Measurements from ENCODE around the gene KSR2. TPM values are rescaled to one million over a fixed set of nuclear protein-coding genes. Genes with fewer than 3 reads are reported as not detected.

Gene KSR2
- total and polyA plus RNA-seq, 2 donors from 2014 or later = 0.34 to 2.9 TPM

GRCh38 chr12:117921929-117922777 is 46.6 kb downstream of the KSR2 start:
- Histone ChIP-seq H3K27ac (ENCODE audit: low read depth in 2 of 2, low read length in 2 of 2) (no peak overlapping the region), H3K4me3 (ENCODE audit: low read length in 3 of 3) (no peak overlapping the region), H3K27me3 (ENCODE audit: control insufficient read depth, insufficient read depth, low read length) (no peaks in the 10 kb centered on the region), H3K9ac (ENCODE audit: low read length in 3 of 3) (no peak overlapping the region), H3K36me3 (ENCODE audit: control insufficient read depth in 2 of 3, insufficient read depth in 3 of 3, low read length in 3 of 3) (no peaks in the 10 kb centered on the region), H3K9me3 (ENCODE audit: control insufficient read depth in 2 of 3, insufficient read depth in 1 of 3, low read length in 3 of 3) (no peaks in the 10 kb centered on the region), H3K4me1 (ENCODE audit: control insufficient read depth in 2 of 3, insufficient read depth in 2 of 3, low read depth in 1 of 3, low read length in 3 of 3) (no peaks in the 10 kb centered on the region)
- DNase-seq (no peak), FAIRE-seq (no peak)
- intact Hi-C loops (cut with DNase I) = no loop called here
- TF ChIP-seq, protein P1, sequence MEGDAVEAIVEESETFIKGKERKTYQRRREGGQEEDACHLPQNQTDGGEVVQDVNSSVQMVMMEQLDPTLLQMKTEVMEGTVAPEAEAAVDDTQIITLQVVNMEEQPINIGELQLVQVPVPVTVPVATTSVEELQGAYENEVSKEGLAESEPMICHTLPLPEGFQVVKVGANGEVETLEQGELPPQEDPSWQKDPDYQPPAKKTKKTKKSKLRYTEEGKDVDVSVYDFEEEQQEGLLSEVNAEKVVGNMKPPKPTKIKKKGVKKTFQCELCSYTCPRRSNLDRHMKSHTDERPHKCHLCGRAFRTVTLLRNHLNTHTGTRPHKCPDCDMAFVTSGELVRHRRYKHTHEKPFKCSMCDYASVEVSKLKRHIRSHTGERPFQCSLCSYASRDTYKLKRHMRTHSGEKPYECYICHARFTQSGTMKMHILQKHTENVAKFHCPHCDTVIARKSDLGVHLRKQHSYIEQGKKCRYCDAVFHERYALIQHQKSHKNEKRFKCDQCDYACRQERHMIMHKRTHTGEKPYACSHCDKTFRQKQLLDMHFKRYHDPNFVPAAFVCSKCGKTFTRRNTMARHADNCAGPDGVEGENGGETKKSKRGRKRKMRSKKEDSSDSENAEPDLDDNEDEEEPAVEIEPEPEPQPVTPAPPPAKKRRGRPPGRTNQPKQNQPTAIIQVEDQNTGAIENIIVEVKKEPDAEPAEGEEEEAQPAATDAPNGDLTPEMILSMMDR (IDR thresholded peaks at IDR 0.05; ENCODE audit: borderline replicate concordance, extremely low read depth, insufficient read depth) = no peak

DNA sequence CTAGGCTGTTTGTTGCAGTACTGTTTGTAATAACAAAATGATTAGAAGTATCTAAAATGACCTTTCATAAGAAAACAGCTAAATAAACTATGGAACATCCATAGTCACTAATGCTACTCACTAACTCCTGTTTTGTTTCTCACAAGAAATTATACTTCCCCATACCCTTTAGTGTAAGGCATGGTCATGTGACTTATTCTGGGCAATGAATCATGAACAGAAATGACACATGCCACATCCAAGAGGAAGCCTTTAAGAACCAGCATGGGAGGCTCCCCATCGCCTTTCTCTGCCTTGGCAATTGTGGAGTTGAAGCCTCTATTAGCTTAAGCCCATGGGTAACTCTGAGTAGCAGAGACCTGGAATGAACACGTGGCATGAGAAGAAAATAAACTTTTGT is 49.3 kb downstream of the KSR2 start:
- Histone ChIP-seq H3K27me3 (ENCODE audit: control insufficient read depth, insufficient read depth, low read length) (no peaks in the 10 kb centered on the region), H3K4me3 (ENCODE audit: low read length in 3 of 3) (no peak overlapping the region), H3K27ac (ENCODE audit: low read depth in 2 of 2, low read length in 2 of 2) (no peak overlapping the region), H3K36me3 (ENCODE audit: control insufficient read depth in 2 of 3, insufficient read depth in 3 of 3, low read length in 3 of 3) (no peaks in the 10 kb centered on the region), H3K9me3 (ENCODE audit: control insufficient read depth in 2 of 3, insufficient read depth in 1 of 3, low read length in 3 of 3) (no peaks in the 10 kb centered on the region), H3K4me1 (ENCODE audit: control insufficient read depth in 2 of 3, insufficient read depth in 2 of 3, low read depth in 1 of 3, low read length in 3 of 3) (no peaks in the 10 kb centered on the region), H3K9ac (ENCODE audit: low read length in 3 of 3) (no peak overlapping the region)
- FAIRE-seq (no peak), DNase-seq (no peak)
- intact Hi-C loops (cut with DNase I) = no loop called here
- TF ChIP-seq, protein P1 (IDR thresholded peaks at IDR 0.05; ENCODE audit: borderline replicate concordance, extremely low read depth, insufficient read depth) = no peak

GRCh38 chr12:117914686-117915085 is 54.1 kb downstream of the KSR2 start:
- DNase-seq (no peak), FAIRE-seq (no peak)
- Histone ChIP-seq H3K9me3 (ENCODE audit: control insufficient read depth in 2 of 3, insufficient read depth in 1 of 3, low read length in 3 of 3) (peaks cover 0 to 7% (median 0%) of the 10 kb centered on the region in 3 donors), H3K27ac (ENCODE audit: low read depth in 2 of 2, low read length in 2 of 2) (no peak overlapping the region), H3K36me3 (ENCODE audit: control insufficient read depth in 2 of 3, insufficient read depth in 3 of 3, low read length in 3 of 3) (no peaks in the 10 kb centered on the region), H3K4me3 (ENCODE audit: low read length in 3 of 3) (no peak overlapping the region), H3K9ac (ENCODE audit: low read length in 3 of 3) (no peak overlapping the region), H3K4me1 (ENCODE audit: control insufficient read depth in 2 of 3, insufficient read depth in 2 of 3, low read depth in 1 of 3, low read length in 3 of 3) (no peaks in the 10 kb centered on the region), H3K27me3 (ENCODE audit: control insufficient read depth, insufficient read depth, low read length) (no peaks in the 10 kb centered on the region)
- intact Hi-C loops (cut with DNase I) = no loop called here
- TF ChIP-seq, protein P1 (IDR thresholded peaks at IDR 0.05; ENCODE audit: borderline replicate concordance, extremely low read depth, insufficient read depth) = no peak
